GM18867 (cell line): Measurements from ENCODE around the gene CHPT1.
A peak's percentile ranks its signal among the peaks of the same experiment; 100 is the strongest.
"Not testable (repeated sequence)": the region's sequence is repeated elsewhere in the genome, so short reads cannot be mapped to it uniquely, and the experiment has no call there.

Experiments
- ATAC-seq: cut with Tn5 transposase; IDR thresholded peaks from one replicate; pipeline ENCODE4 v1.9.1; 2021; ENCODE audit warnings: mild to moderate bottlenecking, moderate library complexity; ENCODE audit not compliant: unreplicated experiment

Gene CHPT1

GRCh38 chr12:101681627-101682026, 15.8 kb upstream of the CHPT1 start:
- ATAC-seq: not testable (repeated sequence)

- ATAC-seq: no peak
These were observed 12.3 kb upstream of the CHPT1 start for GRCh38 chr12:101685092-101685491.

GRCh38 chr12:101686176-101686575, 11.3 kb upstream of the CHPT1 start:
- ATAC-seq: no peak

- ATAC-seq: no peak
These were observed 6.8 kb upstream of the CHPT1 start for GRCh38 chr12:101690544-101691098.

- no peak for ATAC-seq
These were observed 5.8 kb upstream of the CHPT1 start for GRCh38 chr12:101691503-101692096.

- no peak for ATAC-seq
These were observed 3.1 kb upstream of the CHPT1 start for GRCh38 chr12:101694297-101694848.

DNA sequence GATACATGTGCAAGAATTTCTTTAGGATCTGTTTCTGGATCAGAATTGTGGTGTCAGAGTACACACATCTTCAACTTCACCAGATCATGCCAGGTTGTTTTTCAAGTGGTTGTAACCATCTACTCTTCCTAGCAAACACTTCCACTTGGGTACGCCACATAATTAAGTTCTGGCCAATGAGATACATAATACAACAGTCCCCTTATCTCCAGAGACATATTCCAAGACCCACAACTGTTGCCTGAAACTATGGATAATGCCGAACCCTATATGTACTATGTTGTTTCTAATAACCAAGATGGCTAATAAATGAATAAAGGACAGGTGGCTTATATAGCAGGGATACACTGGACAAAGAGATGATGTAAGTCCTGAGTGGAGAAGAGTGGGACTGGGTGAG, 2.5 kb upstream of the CHPT1 start:
- ATAC-seq: no peak

- ATAC-seq: no peak
These were observed 1.7 kb upstream of the CHPT1 start for GRCh38 chr12:101695706-101696105.

- peak; percentile 34 for ATAC-seq
These were observed 916 bp upstream of the CHPT1 start for GRCh38 chr12:101696251-101697196.

DNA sequence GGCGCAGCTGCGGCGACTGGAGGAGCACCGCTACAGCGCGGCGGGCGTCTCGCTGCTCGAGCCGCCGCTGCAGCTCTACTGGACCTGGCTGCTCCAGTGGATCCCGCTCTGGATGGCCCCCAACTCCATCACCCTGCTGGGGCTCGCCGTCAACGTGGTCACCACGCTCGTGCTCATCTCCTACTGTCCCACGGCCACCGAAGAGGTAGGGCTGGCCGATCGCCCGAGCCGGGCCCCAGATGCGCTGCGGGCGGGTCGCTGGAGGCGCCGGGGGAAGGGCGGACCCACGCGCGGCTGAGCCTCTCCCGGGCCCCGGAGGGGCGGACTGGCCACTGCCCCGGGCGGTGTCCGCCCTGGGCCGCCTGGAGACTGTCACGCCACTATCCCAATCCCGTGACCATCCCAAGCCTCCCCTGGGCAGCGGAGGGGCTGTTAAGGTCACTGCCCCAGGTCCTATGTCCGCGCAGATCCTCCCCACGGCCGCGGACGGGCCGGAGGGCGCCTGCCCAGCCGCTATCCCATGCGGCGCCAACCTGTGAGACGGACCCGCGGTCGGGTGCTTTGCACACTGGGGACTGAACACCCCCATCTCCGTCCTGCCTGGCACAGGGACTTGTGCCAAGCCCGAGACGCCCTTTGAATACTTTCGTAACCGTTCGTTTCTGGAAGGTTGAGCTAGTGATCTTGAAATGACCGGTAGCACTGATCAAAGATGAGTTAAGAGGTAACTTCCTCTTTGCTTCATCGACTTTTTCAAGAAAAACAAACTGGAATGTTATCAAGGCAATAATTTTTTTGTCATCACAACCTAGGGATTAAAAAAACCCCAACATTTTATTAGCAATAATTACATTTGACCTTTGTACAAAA, 725 bp downstream of the CHPT1 start:
- peak; percentile 42 for ATAC-seq

- no peak for ATAC-seq
These were observed 1.4 kb downstream of the CHPT1 start for GRCh38 chr12:101698800-101699347.

GRCh38 chr12:101700299-101700820, 2.9 kb downstream of the CHPT1 start:
- no peak for ATAC-seq

- no peak for ATAC-seq
These were observed 6.0 kb downstream of the CHPT1 start for GRCh38 chr12:101703487-101703886.

GRCh38 chr12:101706403-101706802, 9.0 kb downstream of the CHPT1 start:
- no peak for ATAC-seq

DNA sequence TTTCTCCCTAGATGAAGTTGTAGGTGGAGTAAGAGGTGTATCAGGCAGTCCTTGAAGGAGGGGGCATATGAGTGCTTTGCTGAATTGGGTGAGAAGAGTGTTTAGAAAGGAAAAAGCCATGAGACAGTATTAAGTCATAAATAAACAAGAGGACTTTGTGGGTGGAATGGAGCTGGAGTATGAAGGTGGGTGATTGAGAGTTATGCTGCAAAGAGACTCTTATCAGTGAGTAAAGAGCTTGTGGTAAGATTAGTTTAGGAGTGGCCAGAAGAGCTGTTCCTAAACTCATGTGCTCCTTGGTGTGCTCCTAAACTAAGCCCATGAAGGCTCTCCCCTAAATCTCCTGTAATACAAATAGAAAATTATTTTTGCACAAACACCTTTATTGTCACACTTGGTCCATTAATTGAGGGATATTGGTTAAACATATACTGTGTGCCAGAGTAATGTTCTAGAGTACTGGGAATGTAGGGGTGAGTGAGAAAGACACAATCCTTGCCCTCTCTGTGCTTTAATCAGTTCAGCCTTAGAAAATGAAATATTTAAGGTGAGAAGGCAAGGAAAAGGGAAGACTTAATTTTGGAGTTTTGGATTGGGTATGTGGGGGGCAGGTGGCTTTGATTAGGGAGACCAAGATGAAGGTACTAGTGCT, 9.8 kb downstream of the CHPT1 start:
- ATAC-seq: no peak

DNA sequence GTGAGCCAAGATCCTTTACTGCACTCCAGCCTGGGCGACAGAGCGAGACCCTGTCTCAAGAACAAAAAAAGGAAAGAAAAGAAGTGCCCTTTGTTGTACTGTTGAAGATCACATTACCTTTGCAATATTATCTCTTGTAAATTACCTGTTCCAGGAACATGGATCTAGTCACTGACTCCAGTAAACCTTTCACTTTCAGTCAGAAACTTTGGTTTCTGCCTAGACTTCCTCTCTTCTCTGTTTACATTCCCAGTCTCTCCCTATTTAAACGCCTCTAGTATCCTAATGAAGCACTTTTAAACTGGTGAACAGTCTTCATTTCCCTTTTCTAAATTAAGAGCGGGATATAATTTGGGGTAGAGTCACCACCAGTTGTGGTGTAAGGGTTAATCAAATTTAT, 12.8 kb downstream of the CHPT1 start:
- ATAC-seq: no peak

GRCh38 chr12:101713059-101713682, 15.7 kb downstream of the CHPT1 start:
- no peak for ATAC-seq

GRCh38 chr12:101713930-101714329, 16.5 kb downstream of the CHPT1 start:
- ATAC-seq: no peak

DNA sequence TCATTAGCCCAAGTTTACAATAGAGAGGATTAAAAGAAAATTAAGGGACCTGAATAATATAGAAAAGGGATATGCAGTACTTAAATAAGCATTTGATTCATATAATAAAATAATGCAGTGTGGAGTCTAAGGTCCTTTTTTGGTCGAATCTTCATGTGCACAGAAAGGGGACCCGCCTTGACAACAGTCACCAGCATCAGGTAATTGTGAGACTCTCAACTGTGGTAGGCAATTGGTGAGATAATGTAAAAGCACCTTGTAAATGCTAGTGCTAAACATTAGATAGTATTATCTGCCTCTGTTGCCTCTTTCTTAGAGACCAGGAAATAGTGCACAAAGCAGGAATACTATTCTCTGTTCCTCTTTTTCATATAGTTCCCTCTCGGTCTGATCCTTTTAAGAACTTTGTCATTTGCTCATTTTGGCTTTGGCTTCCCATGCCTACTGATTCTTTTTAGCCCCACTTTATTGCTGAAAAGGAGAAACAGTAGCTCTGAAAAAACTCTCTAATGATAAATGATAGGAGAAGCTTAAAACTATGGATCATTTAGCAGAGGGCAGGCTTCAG, 17.5 kb downstream of the CHPT1 start:
- no peak for ATAC-seq
